ENCODE results near the gene ABCA4. TPM values are rescaled to one million over a fixed set of nuclear protein-coding genes. Genes with fewer than 3 reads are reported as not detected.
A peak's percentile ranks its signal among the peaks of the same experiment; 100 is the strongest.

The ABCA4 gene
- total RNA-seq, 6 experiments from 2014 or later, result 0.49 to 0.99 (median 0.75) TPM

DNA sequence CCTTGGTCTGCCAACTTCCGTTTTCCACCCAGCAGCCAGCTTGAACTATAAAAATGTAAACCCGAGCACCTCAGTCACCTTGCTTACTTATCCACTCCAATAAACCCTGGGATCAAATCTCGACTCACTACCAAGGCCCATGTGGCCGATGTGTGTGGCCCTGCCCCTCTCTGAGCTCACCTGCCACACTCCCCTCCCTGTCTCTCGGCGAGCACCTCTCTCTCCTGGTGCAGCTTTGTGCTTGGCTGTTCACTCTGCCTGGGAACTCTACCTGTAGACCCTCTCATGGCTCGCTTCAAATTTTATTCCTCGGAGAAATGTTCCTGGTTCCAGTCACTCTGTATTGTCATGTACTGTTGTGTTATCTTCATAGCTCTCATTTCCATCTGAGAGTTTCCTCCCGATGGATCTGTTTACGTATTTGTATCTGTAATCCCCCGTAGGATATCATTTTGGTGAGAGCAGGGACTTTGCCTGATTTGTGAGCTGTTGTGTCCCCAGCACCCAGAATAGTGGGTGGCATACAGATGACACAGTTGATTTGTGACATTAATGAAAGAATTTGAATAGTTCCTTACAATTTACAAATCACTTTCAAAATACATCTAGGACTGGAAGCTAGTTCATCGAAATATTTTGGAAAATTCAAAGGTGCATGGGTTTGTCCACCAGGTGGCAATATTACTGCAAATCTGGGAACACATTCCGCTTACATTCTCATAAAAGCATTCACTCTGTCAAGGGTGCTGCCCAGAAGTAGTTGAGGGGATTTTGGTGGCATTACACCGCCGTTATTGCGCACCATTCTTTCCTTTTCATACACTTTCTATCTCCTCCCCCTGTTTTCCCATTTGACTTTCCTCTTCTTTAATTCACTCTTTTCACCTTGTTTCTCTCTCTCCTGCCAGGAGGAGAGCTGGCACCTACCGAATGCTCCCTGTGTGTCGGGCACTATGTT lies 95.3 kb downstream of the ABCA4 start:
- Histone ChIP-seq H3K27ac (no peak overlapping the region), H3K9me3 (no peaks in the 10 kb centered on the region), H3K36me3 (no peaks in the 10 kb centered on the region), H3K4me1 (peaks cover 0 to 5% (median 0%) of the 10 kb centered on the region in 4 donors), H3K4me3 (peak overlapping the region; percentile 5 to 23 (median 13)), H3K27me3 (no peaks in the 10 kb centered on the region)
- no peak for TF ChIP-seq POLR2A (IDR thresholded peaks at IDR 0.05)
- TF ChIP-seq, protein P1, sequence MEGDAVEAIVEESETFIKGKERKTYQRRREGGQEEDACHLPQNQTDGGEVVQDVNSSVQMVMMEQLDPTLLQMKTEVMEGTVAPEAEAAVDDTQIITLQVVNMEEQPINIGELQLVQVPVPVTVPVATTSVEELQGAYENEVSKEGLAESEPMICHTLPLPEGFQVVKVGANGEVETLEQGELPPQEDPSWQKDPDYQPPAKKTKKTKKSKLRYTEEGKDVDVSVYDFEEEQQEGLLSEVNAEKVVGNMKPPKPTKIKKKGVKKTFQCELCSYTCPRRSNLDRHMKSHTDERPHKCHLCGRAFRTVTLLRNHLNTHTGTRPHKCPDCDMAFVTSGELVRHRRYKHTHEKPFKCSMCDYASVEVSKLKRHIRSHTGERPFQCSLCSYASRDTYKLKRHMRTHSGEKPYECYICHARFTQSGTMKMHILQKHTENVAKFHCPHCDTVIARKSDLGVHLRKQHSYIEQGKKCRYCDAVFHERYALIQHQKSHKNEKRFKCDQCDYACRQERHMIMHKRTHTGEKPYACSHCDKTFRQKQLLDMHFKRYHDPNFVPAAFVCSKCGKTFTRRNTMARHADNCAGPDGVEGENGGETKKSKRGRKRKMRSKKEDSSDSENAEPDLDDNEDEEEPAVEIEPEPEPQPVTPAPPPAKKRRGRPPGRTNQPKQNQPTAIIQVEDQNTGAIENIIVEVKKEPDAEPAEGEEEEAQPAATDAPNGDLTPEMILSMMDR (IDR thresholded peaks at IDR 0.05), result peak; percentile 79 to 85 (median 84)
- intact Hi-C loops (cut with DNase I), result no loop called here
- ATAC-seq (peak; percentile 74 to 79 (median 78)), DNase-seq (no peak)
- WGBS (ENCODE audit: insufficient coverage, low coverage, low lambda C conversion rate, missing lambda C conversion rate), result 38% methylated on average over 18 of the region's 18 CpGs

DNA sequence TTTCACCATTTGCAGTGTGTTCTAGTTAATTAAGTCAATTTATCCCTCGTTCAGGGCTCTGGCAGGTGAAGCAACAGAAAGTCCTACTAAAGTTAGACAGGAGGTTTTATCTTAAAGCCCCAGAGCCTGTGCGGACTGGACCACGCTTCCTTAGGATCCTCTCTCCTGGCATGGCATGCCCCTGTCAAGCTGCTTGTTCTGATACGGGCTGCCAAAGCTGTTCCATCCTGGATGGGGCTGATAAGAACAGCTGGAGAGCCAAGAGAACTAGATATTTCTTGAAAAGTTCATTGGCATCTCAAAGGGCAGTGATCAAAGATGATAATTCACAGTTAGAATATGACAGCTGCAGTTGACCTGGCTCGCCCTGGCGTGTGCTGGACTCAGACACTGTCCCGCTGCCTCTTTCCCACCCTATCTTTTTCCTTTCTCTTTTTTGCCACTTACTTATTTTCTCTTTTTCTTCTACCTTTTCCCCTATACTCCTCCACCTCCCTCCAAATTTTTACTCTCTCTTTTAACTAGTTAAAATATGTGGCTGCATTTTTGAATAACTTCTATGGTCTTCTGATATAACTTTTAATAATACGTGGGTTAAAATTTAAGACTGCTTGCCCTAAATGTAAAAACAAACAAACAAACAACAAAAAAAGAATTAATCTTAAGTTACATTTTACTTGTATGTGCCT lies 96.7 kb downstream of the ABCA4 start:
- Histone ChIP-seq H3K9me3 (no peaks in the 10 kb centered on the region), H3K4me1 (peaks cover 0 to 5% (median 0%) of the 10 kb centered on the region in 4 donors), H3K27ac (no peak overlapping the region), H3K36me3 (no peaks in the 10 kb centered on the region), H3K27me3 (no peaks in the 10 kb centered on the region), H3K4me3 (no peak overlapping the region)
- TF ChIP-seq, protein P1 (IDR thresholded peaks at IDR 0.05), result no peak
- TF ChIP-seq POLR2A (IDR thresholded peaks at IDR 0.05), result no peak
- intact Hi-C loops (cut with DNase I), result no loop called here
- 84% methylated on average over 8 of the region's 8 CpGs for WGBS (ENCODE audit: insufficient coverage, low coverage, low lambda C conversion rate, missing lambda C conversion rate)
- ATAC-seq (no peak), DNase-seq (no peak)

DNA sequence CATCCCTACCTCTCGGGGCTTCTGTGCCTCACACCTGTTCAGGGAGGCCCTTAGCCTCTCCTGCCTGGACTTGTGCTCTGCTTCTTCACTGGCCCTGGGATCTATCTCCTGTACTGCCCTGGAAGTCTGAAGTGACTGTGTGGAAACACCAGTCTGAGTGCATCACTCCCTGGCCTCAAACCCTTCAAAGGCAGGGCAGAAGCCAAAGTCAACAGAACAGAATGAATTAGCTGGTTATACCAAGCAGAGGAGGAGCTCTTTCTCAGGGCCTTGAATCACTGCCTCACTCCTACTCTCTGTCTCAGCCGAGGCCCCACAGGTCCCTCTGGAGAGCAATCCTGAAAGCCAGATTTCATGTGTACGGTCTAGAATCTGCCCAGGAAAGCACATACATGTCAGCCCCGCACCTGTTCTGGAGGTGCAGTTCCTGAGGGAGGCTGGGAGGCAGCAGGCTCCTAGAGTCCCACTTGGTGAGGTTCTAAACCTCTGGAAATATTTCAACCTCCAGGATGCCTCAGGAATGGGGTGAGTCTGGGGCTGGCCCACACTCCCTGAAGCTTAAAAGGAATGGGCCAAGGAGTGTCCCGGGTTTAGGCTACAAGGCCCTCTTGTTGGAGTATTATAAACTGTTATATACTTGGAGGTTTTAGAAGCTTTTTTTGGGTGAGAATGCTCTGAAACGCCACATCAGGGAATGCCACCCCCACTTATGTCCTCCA lies 98.3 kb downstream of the ABCA4 start:
- TF ChIP-seq, protein P1 (IDR thresholded peaks at IDR 0.05), result no peak
- no peak for TF ChIP-seq POLR2A (IDR thresholded peaks at IDR 0.05)
- Histone ChIP-seq H3K27ac (no peak overlapping the region), H3K9me3 (no peaks in the 10 kb centered on the region), H3K4me3 (no peak overlapping the region), H3K27me3 (no peaks in the 10 kb centered on the region), H3K4me1 (peaks cover 0 to 5% (median 0%) of the 10 kb centered on the region in 4 donors), H3K36me3 (no peaks in the 10 kb centered on the region)
- ATAC-seq (peak; percentile 39 to 91 (median 62)), DNase-seq (no peak)
- intact Hi-C loops (cut with DNase I), result no loop called here
- 91% methylated on average over 2 of the region's 6 CpGs for WGBS (ENCODE audit: insufficient coverage, low coverage, low lambda C conversion rate, missing lambda C conversion rate)

GRCh38 chr1:94020764-94021579 lies 100.0 kb downstream of the ABCA4 start:
- no peak for DNase-seq
- ATAC-seq, result peak in 1 of 4 donors; percentile 19
- TF ChIP-seq, protein P1 (IDR thresholded peaks at IDR 0.05), result no peak
- no peak for TF ChIP-seq POLR2A (IDR thresholded peaks at IDR 0.05)
- peaks cover 0 to 4% (median 0%) of the 10 kb centered on the region in 4 donors for H3K4me1 ChIP-seq
- 78% methylated on average over 8 of the region's 10 CpGs for WGBS (ENCODE audit: insufficient coverage, low coverage, low lambda C conversion rate, missing lambda C conversion rate)
- no peaks in the 10 kb centered on the region for H3K27me3 ChIP-seq
- no peak overlapping the region for H3K27ac ChIP-seq
- no peaks in the 10 kb centered on the region for H3K36me3 ChIP-seq
- H3K9me3 ChIP-seq, result no peaks in the 10 kb centered on the region
- H3K4me3 ChIP-seq, result no peak overlapping the region
- intact Hi-C loops (cut with DNase I), result no loop called here

Data from right lobe of liver (tissue), 6 donors.